Measurements from ENCODE around the gene CNTN5. TPM values are rescaled to one million over a fixed set of nuclear protein-coding genes. Genes with fewer than 3 reads are reported as not detected.

CNTN5 gene
- total RNA-seq, 1 experiment from 2014 or later = not detected

GRCh38 chr11:100224541-100225034 lies 1203.8 kb downstream of the CNTN5 start:
- Histone ChIP-seq H2BK120ac (ENCODE audit: low read depth, low read length, poor library complexity, severe bottlenecking) (no peak overlapping the region), H3K4ac (ENCODE audit: low read depth, low read length) (no peak overlapping the region), H2BK5ac (ENCODE audit: insufficient read length, low read length) (no peak overlapping the region), H4K91ac (ENCODE audit: insufficient read length, low read depth, low read length) (no peak overlapping the region), H2BK20ac (ENCODE audit: low read depth, low read length, poor library complexity, severe bottlenecking) (no peak overlapping the region), H2AFZ (ENCODE audit: low read length) (no peak overlapping the region), H3K14ac (ENCODE audit: insufficient read depth, low read length) (no peak overlapping the region), H3K56ac (ENCODE audit: insufficient read length, low read depth, low read length) (no peak overlapping the region), H3K9ac (ENCODE audit: extremely low read depth, insufficient read length, low read length) (no peak overlapping the region), H3K27me3 (ENCODE audit: insufficient read depth, low read length) (no peaks in the 10 kb centered on the region), H2BK12ac (ENCODE audit: insufficient read length, low read depth, low read length) (no peak overlapping the region), H2AK5ac (ENCODE audit: insufficient read length, low read length) (no peak overlapping the region), H3K79me2 (ENCODE audit: insufficient read depth, low read length) (no peaks in the 10 kb centered on the region), H3K9me3 (ENCODE audit: control insufficient read depth, low read depth, low read length) (no peaks in the 10 kb centered on the region), H4K5ac (ENCODE audit: insufficient read length, low read depth, low read length) (no peak overlapping the region), H3K4me1 (ENCODE audit: insufficient read depth, low read length) (no peaks in the 10 kb centered on the region), H4K8ac (replicated peaks; ENCODE audit: insufficient read length, low read depth, low read length) (no peak overlapping the region), H2BK15ac (ENCODE audit: low read depth, low read length) (no peak overlapping the region), H3K18ac (ENCODE audit: insufficient read length, low read depth, low read length) (no peak overlapping the region), H3K79me1 (ENCODE audit: insufficient read depth, low read depth, low read length, poor library complexity, severe bottlenecking) (no peaks in the 10 kb centered on the region), H3K4me2 (ENCODE audit: insufficient read depth, insufficient read length, low read length) (no peak overlapping the region), H3K27ac (ENCODE audit: insufficient read length, low read depth, low read length) (no peak overlapping the region), H3K23ac (ENCODE audit: insufficient read length, low read depth, low read length) (no peak overlapping the region), H3T11ph (ENCODE audit: low read length) (no peak overlapping the region), H4K20me1 (ENCODE audit: control insufficient read depth, insufficient read depth, insufficient read length) (no peaks in the 10 kb centered on the region), H3K23me2 (ENCODE audit: insufficient read length, low read depth, low read length, poor library complexity, severe bottlenecking) (no peaks in the 10 kb centered on the region)
- Mint-ChIP-seq H3K27me3 (ENCODE audit: low read depth) (no peaks in the 10 kb centered on the region), H3K4me3 (no peak overlapping the region), H3K27ac (no peak overlapping the region), H3K36me3 (ENCODE audit: insufficient read depth in 1 of 3, low read depth in 3 of 3) (no peaks in the 10 kb centered on the region), H3K4me1 (peaks cover 10 to 13% of the 10 kb centered on the region in 2 experiments), H3K9me3 (no peaks in the 10 kb centered on the region)
- no CpG with 5 or more reads among the region's 1 CpG for WGBS (ENCODE audit: extremely low coverage, insufficient read length, low lambda C conversion rate)
- no peak for DNase-seq
- TF ChIP-seq CTCF (conservative IDR thresholded peaks at IDR 0.05) = no peak
